GM23248 (cell line): ENCODE results near the gene FLT4. TPM values are rescaled to one million over a fixed set of nuclear protein-coding genes. Genes with fewer than 3 reads are reported as not detected.
A peak's percentile ranks its signal among the peaks of the same experiment; 100 is the strongest.

Source experiments
- DNase-seq: peaks from one replicate; pipeline ENCODE4 v3.0.0-alpha.2; 2015
- H2AFZ ChIP-seq: fragments of 200-600 bp; sonication (generic); 2 replicates; pipeline ENCODE4 v1.6.1; 2016; ENCODE audit warnings: antibody characterized with exemption
- H3F3A ChIP-seq: fragments of 200-600 bp; sonication (generic); 2 replicates; pipeline ENCODE4 v1.6.1; 2016; ENCODE audit warnings: mild to moderate bottlenecking, antibody characterized with exemption, mixed run types; ENCODE audit not compliant: insufficient read depth
- H3K27ac ChIP-seq: fragments of 200-600 bp; sonication (generic); 2 replicates; pipeline ENCODE4 v1.5.1; 2016; ENCODE audit warnings: mild to moderate bottlenecking
- H3K27me3 ChIP-seq: fragments of 200-600 bp; sonication (generic); replicated peaks from 2 replicates; pipeline ENCODE4 v1.6.1; 2016; ENCODE audit warnings: mild to moderate bottlenecking; ENCODE audit not compliant: insufficient read depth
- H3K36me3 ChIP-seq: fragments of 200-600 bp; sonication (generic); 2 replicates; pipeline ENCODE4 v1.6.1; 2016; ENCODE audit warnings: low read depth, mild to moderate bottlenecking
- H3K4me1 ChIP-seq: fragments of 200-600 bp; sonication (generic); 2 replicates; pipeline ENCODE4 v1.6.1; 2016; ENCODE audit warnings: mild to moderate bottlenecking; ENCODE audit not compliant: insufficient read depth
- H3K4me2 ChIP-seq: fragments of 200-600 bp; sonication (generic); one replicate; pipeline ENCODE4 v1.6.1; 2016; ENCODE audit warnings: mild to moderate bottlenecking; ENCODE audit not compliant: unreplicated experiment
- H3K4me3 ChIP-seq: fragments of 200-600 bp; sonication (generic); 2 replicates; pipeline ENCODE4 v1.5.1; 2016; ENCODE audit warnings: mild to moderate bottlenecking
- H3K79me2 ChIP-seq: fragments of 200-600 bp; sonication (generic); 2 replicates; pipeline ENCODE4 v1.6.1; 2016; ENCODE audit warnings: mild to moderate bottlenecking; ENCODE audit not compliant: insufficient read depth
- H3K9ac ChIP-seq: fragments of 200-600 bp; sonication (generic); 2 replicates; pipeline ENCODE4 v1.6.1; 2016; ENCODE audit warnings: mild to moderate bottlenecking
- H3K9me2 ChIP-seq: fragments of 200-600 bp; sonication (generic); 2 replicates; pipeline ENCODE4 v1.6.1; 2016; ENCODE audit warnings: mixed run types, mild to moderate bottlenecking, moderate library complexity; ENCODE audit not compliant: insufficient read depth
- H3K9me3 ChIP-seq: fragments of 200-600 bp; sonication (generic); one replicate; pipeline ENCODE4 v1.6.1; 2017; ENCODE audit warnings: low read depth
- H4K20me1 ChIP-seq: fragments of 200-600 bp; sonication (generic); 2 replicates; pipeline ENCODE4 v1.6.0; 2016; ENCODE audit not compliant: insufficient read depth
- EZH2 ChIP-seq: fragments of 200-600 bp; sonication (generic); IDR thresholded peaks from 2 replicates; pipeline ENCODE4 v1.6.1; 2018; ENCODE audit warnings: antibody characterized with exemption, mild to moderate bottlenecking; ENCODE audit not compliant: insufficient read depth, poor library complexity, severe bottlenecking
- EZH2phosphoT487 ChIP-seq: fragments of 200-600 bp; sonication (generic); IDR thresholded peaks from 2 replicates; pipeline ENCODE4 v1.6.1; 2018; ENCODE audit warnings: antibody characterized with exemption, moderate library complexity, mild to moderate bottlenecking, low read depth; ENCODE audit not compliant: insufficient read depth
- WGBS, 2 experiments: methylation state at CpG; one replicate each; pipeline ENCODE4 v1.1.6; 2015 to 2017; ENCODE audit warnings: low lambda C conversion rate in 2 of 2, low coverage in 1 of 2; ENCODE audit errors: missing lambda C conversion rate in 2 of 2; 5-methylcytosine and 5-hydroxymethylcytosine counted together
- in situ Hi-C: fragments of 300-500 bp; cut with MboI; formaldehyde crosslinking; loops from 2 replicates; pipeline ENCODE4 v1.15.0; 2020
- polyA plus RNA-seq: library from polyadenylated mRNA; unstranded; fragments of >200 nt; fragmentation: Nextera tagmentation; extraction: Ambion mirVana; gene quantifications from 2 replicates; pipeline ENCODE4 v1.2.1, GENCODE V29; 2016
- total RNA-seq: library from RNA; depleted of rRNA; stranded (reverse); fragments of >200 nt; shearing (Covaris generic); gene quantifications from 2 replicates; pipeline ENCODE4 v1.2.3, GENCODE V29; 2014

Gene FLT4
- total and polyA plus RNA-seq, 2 experiments from 2014 or later: not detected

- no peaks in the 10 kb centered on the region for H3K9me2 ChIP-seq
- no peaks in the 10 kb centered on the region for H3K79me2 ChIP-seq
- no peak overlapping the region for H3K27ac ChIP-seq
- H3K36me3 ChIP-seq: no peaks in the 10 kb centered on the region
- H4K20me1 ChIP-seq: no peaks in the 10 kb centered on the region
- 28 to 33% methylated on average over 17 of the region's 17 CpGs for WGBS, 2 experiments
- peaks cover 22% of the 10 kb centered on the region; the same call in 1 of the 2 replicates for H3K27me3 ChIP-seq
- DNase-seq: peak; percentile 56
- H3K4me3 ChIP-seq: no peak overlapping the region
- H3K4me2 ChIP-seq: no peak overlapping the region
- in situ Hi-C loops: no loop called here
- H3K4me1 ChIP-seq: no peaks in the 10 kb centered on the region
- H3K9me3 ChIP-seq: no peaks in the 10 kb centered on the region
- H2AFZ ChIP-seq: no peak overlapping the region
- H3K9ac ChIP-seq: no peak overlapping the region
- no peaks in the 10 kb centered on the region for H3F3A ChIP-seq
- TF ChIP-seq EZH2phosphoT487: no peak
- no peak for TF ChIP-seq EZH2
These were observed 21.4 kb upstream of the FLT4 start for GRCh38 chr5:180670586-180671359.

GRCh38 chr5:180670157-180670556 is 20.8 kb upstream of the FLT4 start:
- no peak for DNase-seq
- in situ Hi-C loops: no loop called here
- TF ChIP-seq EZH2: no peak
- no peak for TF ChIP-seq EZH2phosphoT487
- WGBS, 2 experiments: 74 to 77% methylated on average over 3 of the region's 3 CpGs
- Histone ChIP-seq H3K36me3 (no peaks in the 10 kb centered on the region), H3K4me1 (no peaks in the 10 kb centered on the region), H3K27me3 (peaks cover 19% of the 10 kb centered on the region; the same call in 1 of the 2 replicates), H3K4me2 (no peak overlapping the region), H3K4me3 (no peak overlapping the region), H3K27ac (no peak overlapping the region), H2AFZ (no peak overlapping the region), H3F3A (no peaks in the 10 kb centered on the region), H3K9me2 (no peaks in the 10 kb centered on the region), H4K20me1 (no peaks in the 10 kb centered on the region), H3K79me2 (no peaks in the 10 kb centered on the region), H3K9ac (no peak overlapping the region), H3K9me3 (no peaks in the 10 kb centered on the region)

DNA sequence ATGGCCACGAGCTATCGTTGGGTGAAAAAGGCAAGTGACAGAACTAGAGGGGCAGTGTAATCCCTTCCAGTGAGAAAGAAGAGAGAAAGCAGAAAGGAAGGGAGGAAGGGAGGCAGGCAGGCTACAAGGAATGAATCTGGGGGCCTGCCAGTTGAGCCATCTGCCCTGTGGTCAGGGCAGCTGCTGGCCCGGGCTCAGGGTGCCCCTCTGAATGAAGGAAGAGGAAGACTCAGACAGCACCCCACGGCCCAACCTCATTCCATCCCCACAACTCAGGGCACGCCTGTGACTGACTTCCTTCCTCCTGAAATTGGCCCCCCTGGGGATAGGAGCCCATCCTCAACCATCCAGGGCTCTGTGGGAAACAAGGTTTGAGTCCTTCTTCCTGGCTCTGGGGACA is 20.3 kb upstream of the FLT4 start:
- no peak for TF ChIP-seq EZH2phosphoT487
- no peak for TF ChIP-seq EZH2
- Histone ChIP-seq H3F3A (no peaks in the 10 kb centered on the region), H3K79me2 (no peaks in the 10 kb centered on the region), H3K36me3 (no peaks in the 10 kb centered on the region), H3K4me3 (no peak overlapping the region), H3K9me2 (no peaks in the 10 kb centered on the region), H4K20me1 (no peaks in the 10 kb centered on the region), H3K27me3 (peaks cover 14% of the 10 kb centered on the region; the same call in 1 of the 2 replicates), H3K4me1 (no peaks in the 10 kb centered on the region), H3K9me3 (no peaks in the 10 kb centered on the region), H3K4me2 (no peak overlapping the region), H2AFZ (no peak overlapping the region), H3K27ac (no peak overlapping the region), H3K9ac (no peak overlapping the region)
- no peak for DNase-seq
- WGBS, 2 experiments: 43 to 47% methylated on average over 5 of the region's 5 CpGs
- in situ Hi-C loops: no loop called here

DNA sequence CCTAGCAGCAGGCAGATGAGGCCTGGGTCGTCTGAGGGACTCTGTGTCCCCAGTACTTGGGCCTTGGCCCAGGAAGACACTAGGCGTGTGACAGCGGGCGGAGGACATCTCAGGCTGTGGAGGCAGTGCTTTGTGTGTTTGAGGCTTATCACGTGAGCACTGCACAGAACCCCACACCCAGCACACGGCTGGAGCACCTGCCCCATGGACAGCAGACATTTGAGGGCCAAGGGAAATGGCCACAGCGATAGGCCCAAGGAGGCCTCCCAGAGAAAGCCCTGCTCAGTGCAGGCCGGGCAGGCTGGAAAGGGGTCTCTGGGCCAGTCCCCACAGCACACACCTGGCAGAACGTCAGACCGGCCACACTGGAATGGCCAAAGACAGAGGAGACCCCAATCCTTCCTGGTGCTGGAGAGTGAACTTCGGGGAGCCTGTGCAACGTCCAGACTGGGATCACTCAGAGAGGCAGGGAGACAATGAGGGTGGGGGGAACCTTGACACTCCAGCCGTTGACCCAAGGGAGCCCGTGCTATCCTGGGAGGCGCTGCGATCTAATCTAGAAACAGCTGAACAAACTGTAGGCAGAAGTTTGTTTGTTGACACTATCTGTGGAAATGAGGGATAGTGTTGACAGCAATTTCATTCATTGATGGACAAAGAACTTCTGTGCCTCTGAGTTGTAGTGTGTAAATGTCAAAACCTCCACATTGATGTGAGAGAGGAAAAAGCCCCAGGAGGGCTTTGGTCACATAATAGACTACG is 19.6 kb upstream of the FLT4 start:
- peaks cover 9% of the 10 kb centered on the region; the same call in 1 of the 2 replicates for H3K27me3 ChIP-seq
- no peaks in the 10 kb centered on the region for H3K9me3 ChIP-seq
- WGBS, 2 experiments: 59 to 60% methylated on average over 17 of the region's 17 CpGs
- no peaks in the 10 kb centered on the region for H3K9me2 ChIP-seq
- no peaks in the 10 kb centered on the region for H4K20me1 ChIP-seq
- no peak overlapping the region for H3K4me3 ChIP-seq
- H3K27ac ChIP-seq: no peak overlapping the region
- H3K9ac ChIP-seq: no peak overlapping the region
- DNase-seq: no peak
- no peaks in the 10 kb centered on the region for H3K36me3 ChIP-seq
- in situ Hi-C loops: no loop called here
- no peak overlapping the region for H3K4me2 ChIP-seq
- H3K4me1 ChIP-seq: no peaks in the 10 kb centered on the region
- TF ChIP-seq EZH2 (no peak), EZH2phosphoT487 (no peak)
- H3F3A ChIP-seq: no peaks in the 10 kb centered on the region
- no peak overlapping the region for H2AFZ ChIP-seq
- H3K79me2 ChIP-seq: no peaks in the 10 kb centered on the region
